Fibroblast of skin of right biceps (primary cell): ENCODE data around the gene GRIK2.

Experiments used
- DNase-seq: peaks from one replicate; pipeline ENCODE4 v3.0.0-alpha.2; 2013

The GRIK2 gene

GRCh38 chr6:101462576-101462975 lies 69.1 kb downstream of the GRIK2 start:
- peak; percentile 23 for DNase-seq

- DNase-seq, result no peak
Observed at GRCh38 chr6:101465863-101466262, 72.4 kb downstream of the GRIK2 start.

GRCh38 chr6:101477436-101477835 lies 83.9 kb downstream of the GRIK2 start:
- no peak for DNase-seq

- DNase-seq, result no peak
Observed at GRCh38 chr6:101478891-101479290, 85.4 kb downstream of the GRIK2 start.

- no peak for DNase-seq
Observed at GRCh38 chr6:101482606-101483005, 89.1 kb downstream of the GRIK2 start.

- no peak for DNase-seq
Observed at GRCh38 chr6:101484781-101485180, 91.3 kb downstream of the GRIK2 start.

GRCh38 chr6:101486124-101486523 lies 92.6 kb downstream of the GRIK2 start:
- DNase-seq, result no peak

- DNase-seq, result no peak
Observed at GRCh38 chr6:101486726-101487125, 93.2 kb downstream of the GRIK2 start.

GRCh38 chr6:101489456-101489855 lies 95.9 kb downstream of the GRIK2 start:
- DNase-seq, result no peak

GRCh38 chr6:101490857-101491256 lies 97.3 kb downstream of the GRIK2 start:
- no peak for DNase-seq

GRCh38 chr6:101502818-101503217 lies 109.3 kb downstream of the GRIK2 start:
- no peak for DNase-seq

- DNase-seq, result peak; percentile 46
Observed at GRCh38 chr6:101509536-101509935, 116.0 kb downstream of the GRIK2 start.

- no peak for DNase-seq
Observed at GRCh38 chr6:101513181-101513580, 119.7 kb downstream of the GRIK2 start.

GRCh38 chr6:101516578-101516977 lies 123.1 kb downstream of the GRIK2 start:
- DNase-seq, result no peak

- DNase-seq, result no peak
Observed at GRCh38 chr6:101517632-101518031, 124.1 kb downstream of the GRIK2 start.

GRCh38 chr6:101522254-101522653 lies 128.7 kb downstream of the GRIK2 start:
- no peak for DNase-seq

- DNase-seq, result no peak
Observed at GRCh38 chr6:101527467-101527866, 134.0 kb downstream of the GRIK2 start.

- no peak for DNase-seq
Observed at GRCh38 chr6:101528801-101529200, 135.3 kb downstream of the GRIK2 start.

- no peak for DNase-seq
Observed at GRCh38 chr6:101531538-101531937, 138.0 kb downstream of the GRIK2 start.

- DNase-seq, result peak; percentile 77
Observed at GRCh38 chr6:101534386-101534785, 140.9 kb downstream of the GRIK2 start.

GRCh38 chr6:101534821-101535220 lies 141.3 kb downstream of the GRIK2 start:
- DNase-seq, result no peak

GRCh38 chr6:101537753-101538316 lies 144.3 kb downstream of the GRIK2 start:
- peak; percentile 12 for DNase-seq

GRCh38 chr6:101539510-101540245 lies 146.2 kb downstream of the GRIK2 start:
- peak; percentile 79 for DNase-seq

- DNase-seq, result no peak
Observed at GRCh38 chr6:101541894-101542293, 148.4 kb downstream of the GRIK2 start.

- DNase-seq, result no peak
Observed at GRCh38 chr6:101543796-101544195, 150.3 kb downstream of the GRIK2 start.
